Body of pancreas (tissue), 4 donors: Measurements from ENCODE around the gene RUNX2. TPM values are rescaled to one million over a fixed set of nuclear protein-coding genes. Genes with fewer than 3 reads are reported as not detected.

Experiments used
- ATAC-seq: fragments of 150-250 bp; one replicate; pipeline ENCODE4 v1.9.1; 2016
- DNase-seq, 4 donors: peaks; one replicate each; pipeline ENCODE4 v3.0.0-alpha.2; 2019
- H3K27ac ChIP-seq, 4 donors: fragments of 200-600 bp; sonication (generic); 1 replicate in 3 of 4; 2 replicates in 1 of 4; pipeline versions ENCODE4 v1.5.1 to v1.6.1; 2016 to 2019; ENCODE audit warnings: mild to moderate bottlenecking in 1 of 4, mixed read lengths in 1 of 4, moderate library complexity in 1 of 4
- H3K27me3 ChIP-seq, 2 donors: fragments of 200-600 bp; sonication (generic); one replicate each; pipeline ENCODE4 v1.6.0; 2016; ENCODE audit warnings: mild to moderate bottlenecking in 1 of 2
- H3K36me3 ChIP-seq, 2 donors: fragments of 200-600 bp; sonication (generic); replicated peaks in 1 of 2; 2 replicates each; pipeline ENCODE4 v1.5.1; 2016; ENCODE audit warnings: low read depth in 2 of 2; ENCODE audit not compliant: insufficient read depth in 1 of 2
- H3K4me1 ChIP-seq: fragments of 200-600 bp; sonication (generic); one replicate; pipeline ENCODE4 v1.6.0; 2016
- H3K4me3 ChIP-seq, 2 donors: fragments of 200-600 bp; sonication (generic); 1 replicate in 1 of 2; 2 replicates in 1 of 2; pipeline ENCODE4 v1.5.1; 2016 to 2019
- H3K9me3 ChIP-seq, 3 donors: fragments of 200-600 bp; sonication (generic); 1 replicate in 2 of 3; 2 replicates in 1 of 3; pipeline ENCODE4 v1.5.1; 2016
- CTCF ChIP-seq, 7 experiments: fragments of 450-650 bp in 4 of 7; fragments of 200-600 bp in 3 of 7; sonication (generic) in 3 of 7; IDR thresholded peaks; one replicate each; pipeline ENCODE4 v1.5.1; 2016 to 2019; ENCODE audit warnings: antibody characterized with exemption in 7 of 7
- POLR2A ChIP-seq, 3 donors: fragments of 450-650 bp; IDR thresholded peaks; one replicate each; pipeline ENCODE4 v1.6.1; 2016; ENCODE audit warnings: antibody characterized with exemption in 3 of 3, mild to moderate bottlenecking in 2 of 3
- WGBS, 2 donors: methylation state at CpG; one replicate each; pipeline ENCODE4 v1.1.5; 2017; 5-methylcytosine and 5-hydroxymethylcytosine counted together
- intact Hi-C: fragments of 100-400 bp; cut with DNase I; formaldehyde crosslinking; loops from one replicate; pipeline ENCODE4 v1.15.1; 2023
- total RNA-seq, 2 donors: library from RNA; depleted of rRNA; stranded (reverse); fragments of >200 nt; gene quantifications; one replicate each; pipeline ENCODE4 v1.1.0, GENCODE V29; 2016

The RUNX2 gene
- total RNA-seq, 2 donors from 2014 or later, result 0.33 to 1.0 TPM

- no peak overlapping the region for H3K27ac ChIP-seq
- H3K4me1 ChIP-seq, result no peaks in the 10 kb centered on the region
- H3K4me3 ChIP-seq, result no peak overlapping the region
- TF ChIP-seq CTCF (IDR thresholded peaks at IDR 0.05) (no peak), POLR2A (IDR thresholded peaks at IDR 0.05) (no peak)
- H3K27me3 ChIP-seq, result no peaks in the 10 kb centered on the region
- no peaks in the 10 kb centered on the region for H3K9me3 ChIP-seq
- no peaks in the 10 kb centered on the region for H3K36me3 ChIP-seq
- no peak for ATAC-seq
- intact Hi-C loops, result no loop called here
- no peak for DNase-seq
- WGBS, 2 donors, result 84 to 90% methylated on average over 3 of the region's 3 CpGs
These were observed 139.7 kb downstream of the RUNX2 start for GRCh38 chr6:45467853-45468252.

GRCh38 chr6:45469663-45470062 is 141.5 kb downstream of the RUNX2 start:
- Histone ChIP-seq H3K36me3 (no peaks in the 10 kb centered on the region), H3K27ac (no peak overlapping the region), H3K27me3 (no peaks in the 10 kb centered on the region), H3K4me1 (peaks cover 13% of the 10 kb centered on the region), H3K9me3 (no peaks in the 10 kb centered on the region), H3K4me3 (no peak overlapping the region)
- 81 to 88% methylated on average over 4 of the region's 4 CpGs for WGBS, 2 donors
- ATAC-seq, result no peak
- intact Hi-C loops, result no loop called here
- TF ChIP-seq POLR2A (IDR thresholded peaks at IDR 0.05) (no peak), CTCF (IDR thresholded peaks at IDR 0.05) (no peak)
- DNase-seq, result no peak

GRCh38 chr6:45470131-45470738 is 142.1 kb downstream of the RUNX2 start:
- no peaks in the 10 kb centered on the region for H3K36me3 ChIP-seq
- intact Hi-C loops, result no loop called here
- TF ChIP-seq POLR2A (IDR thresholded peaks at IDR 0.05), result no peak
- TF ChIP-seq CTCF (IDR thresholded peaks at IDR 0.05), result no peak
- no peaks in the 10 kb centered on the region for H3K27me3 ChIP-seq
- no peak overlapping the region for H3K27ac ChIP-seq
- H3K4me3 ChIP-seq, result no peak overlapping the region
- H3K9me3 ChIP-seq, result no peaks in the 10 kb centered on the region
- ATAC-seq (no peak), DNase-seq (no peak)
- H3K4me1 ChIP-seq, result peaks cover 14% of the 10 kb centered on the region
- WGBS, 2 donors, result 75 to 80% methylated on average over 4 of the region's 4 CpGs

DNA sequence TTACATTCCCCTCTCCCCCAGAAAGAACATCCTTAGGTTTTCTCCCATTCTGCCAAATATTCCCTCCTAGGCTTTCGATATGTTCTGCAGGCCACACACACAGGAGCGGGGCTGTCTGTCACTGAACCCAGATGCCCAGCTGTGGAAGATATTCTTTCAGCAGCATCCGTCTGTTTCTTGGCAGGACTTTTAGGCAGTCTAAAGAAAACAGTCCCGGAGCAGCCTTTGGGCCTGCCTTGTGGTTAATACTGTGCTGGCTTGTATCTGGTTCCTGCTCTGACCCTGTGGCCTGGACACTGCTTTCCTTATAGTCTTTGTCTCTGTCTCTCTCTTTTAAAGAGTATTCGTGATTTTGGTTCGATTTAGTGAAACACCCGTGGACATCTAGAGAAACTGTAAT is 144.3 kb downstream of the RUNX2 start:
- ATAC-seq (peak; percentile 30), DNase-seq (peak in 1 of 4 donors; percentile 31)
- no peak overlapping the region for H3K4me3 ChIP-seq
- no peaks in the 10 kb centered on the region for H3K9me3 ChIP-seq
- no peaks in the 10 kb centered on the region for H3K27me3 ChIP-seq
- H3K4me1 ChIP-seq, result peaks cover 14% of the 10 kb centered on the region
- intact Hi-C loops, result no loop called here
- WGBS, 2 donors, result 82 to 94% methylated on average over 7 of the region's 7 CpGs
- no peak overlapping the region for H3K27ac ChIP-seq
- TF ChIP-seq POLR2A (IDR thresholded peaks at IDR 0.05), result no peak
- TF ChIP-seq CTCF (IDR thresholded peaks at IDR 0.05), result no peak
- H3K36me3 ChIP-seq, result no peaks in the 10 kb centered on the region
